ENCODE measurements around the gene CCNA2.

CCNA2 gene

DNA sequence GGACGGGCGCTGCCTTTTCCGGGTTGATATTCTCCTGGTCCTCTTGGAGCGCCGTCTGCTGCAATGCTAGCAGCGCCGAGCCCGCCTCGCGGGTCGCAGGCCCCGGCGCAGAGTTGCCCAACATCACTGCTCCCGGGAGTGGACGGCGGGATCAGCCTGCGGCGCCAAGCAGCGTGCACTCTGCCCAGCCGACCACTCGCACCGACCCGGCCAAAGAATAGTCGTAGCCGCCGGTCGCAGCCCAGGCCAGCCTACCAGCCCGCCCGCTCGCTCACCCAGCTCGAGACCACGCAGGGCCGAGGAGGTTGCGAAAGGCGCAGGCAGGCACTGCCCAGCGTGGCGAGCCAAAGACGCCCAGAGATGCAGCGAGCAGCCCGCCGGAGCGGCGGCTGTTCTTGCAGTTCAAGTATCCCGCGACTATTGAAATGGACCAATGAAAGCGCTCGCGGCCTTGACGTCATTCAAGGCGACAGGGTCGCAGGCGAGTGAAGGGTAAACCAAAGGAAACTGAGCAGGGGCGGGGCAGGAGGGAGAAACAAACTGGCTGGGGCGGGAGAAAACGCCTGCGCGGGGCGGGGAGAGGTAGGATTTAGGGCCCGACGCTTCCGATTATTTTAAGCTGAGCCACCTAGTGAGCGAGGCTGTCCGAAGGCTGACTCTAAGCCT lies at the start of gene CCNA2:
TSS of gene CCNA2 (minus strand) at position 379 of the 666 bp plus-strand sequence. CDS start at position 124, 255 bp downstream.
- peak; percentile 94 to 96 for DNase-seq

GRCh38 chr4:121869841-121870822 lies 46.4 kb upstream of the CCNA2 start, which contains the start of gene BBS7:
Gene BBS7, minus strand, starts transcription at chr4:121870474. Its CDS starts 161 bp downstream, at chr4:121870313.
- DNase-seq, result peak; percentile 95 to 97

DNA sequence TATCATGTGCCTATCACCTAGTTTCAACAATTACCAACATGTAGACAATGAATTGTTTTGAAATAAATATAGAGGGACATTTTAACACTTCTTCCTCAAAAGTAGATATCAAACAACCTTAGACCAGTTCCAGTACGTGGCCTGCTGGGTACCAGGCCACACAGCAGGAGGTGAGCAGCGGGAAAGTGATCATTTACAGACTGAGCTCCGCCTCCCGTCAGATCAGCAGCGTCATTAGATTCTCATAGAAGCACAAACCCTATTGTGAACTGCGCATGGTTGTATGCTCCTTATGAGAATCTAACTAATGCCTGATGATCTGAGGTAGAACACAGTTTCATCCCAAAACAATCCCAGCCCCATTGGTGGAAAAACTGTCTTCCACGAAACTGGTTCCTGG lies 40.1 kb upstream of the CCNA2 start:
- no peak for DNase-seq

DNA sequence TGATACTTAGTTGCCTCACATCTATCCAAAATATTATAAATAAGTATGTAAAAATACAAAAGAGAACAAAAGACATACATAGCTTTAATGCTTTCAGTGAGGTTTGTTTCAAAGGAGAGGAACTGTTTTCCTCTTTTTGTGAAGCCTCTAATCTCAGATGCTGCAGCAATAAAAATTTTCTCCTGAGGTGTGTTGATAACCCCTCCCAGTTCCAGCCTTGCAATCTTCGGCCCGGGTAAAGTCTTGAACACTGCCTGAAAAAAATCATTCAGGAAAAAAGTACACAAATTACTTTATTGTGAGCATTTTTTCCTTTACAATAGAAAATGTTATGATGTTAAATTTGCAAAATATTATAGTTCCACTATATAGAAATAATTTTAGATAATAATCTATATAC lies 37.7 kb upstream of the CCNA2 start:
- DNase-seq, result no peak

- DNase-seq, result no peak
Measured at GRCh38 chr4:121860121-121860520, 36.4 kb upstream of the CCNA2 start.

GRCh38 chr4:121851354-121851753 lies 27.7 kb upstream of the CCNA2 start:
- no peak for DNase-seq

DNA sequence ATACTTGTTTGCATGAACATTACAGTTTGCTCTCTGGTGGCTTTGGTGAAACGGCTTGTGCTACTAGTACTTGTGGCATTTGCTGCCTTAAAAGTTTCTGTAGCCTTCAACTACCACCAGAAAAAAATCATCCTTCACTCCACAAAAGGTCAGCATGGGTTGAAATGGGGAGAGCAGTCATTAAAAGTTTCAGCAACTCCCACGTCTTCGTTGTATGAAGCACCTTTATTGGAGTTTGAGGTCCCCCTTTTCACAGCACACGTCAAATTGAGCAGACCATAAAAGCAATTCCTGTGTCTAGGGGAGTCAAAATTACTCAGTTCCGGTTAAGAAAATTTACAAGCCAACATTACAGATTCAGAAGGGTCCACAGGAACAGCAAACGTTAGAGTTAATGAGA lies 23.0 kb upstream of the CCNA2 start:
- no peak for DNase-seq

- DNase-seq, result no peak
Measured at GRCh38 chr4:121842862-121843261, 19.2 kb upstream of the CCNA2 start.

DNA sequence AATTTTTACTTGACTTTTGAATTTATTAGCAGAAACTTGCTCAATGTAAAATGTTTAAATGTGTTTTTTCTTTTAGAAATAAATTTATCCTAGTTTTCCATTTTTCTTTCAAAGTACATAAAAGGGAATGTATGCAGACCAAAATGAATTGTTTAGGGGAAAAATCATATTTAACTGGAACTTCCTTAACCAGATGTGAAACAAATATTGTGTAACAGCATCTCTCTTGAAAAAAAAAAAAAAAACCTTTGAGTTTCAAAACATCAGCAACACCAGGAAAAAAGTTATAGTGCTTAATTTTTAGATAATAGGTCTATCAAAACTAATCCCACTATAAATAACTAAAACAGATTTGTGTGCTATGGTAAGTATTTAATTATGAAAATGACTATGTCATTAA lies 14.5 kb upstream of the CCNA2 start:
- no peak for DNase-seq

DNA sequence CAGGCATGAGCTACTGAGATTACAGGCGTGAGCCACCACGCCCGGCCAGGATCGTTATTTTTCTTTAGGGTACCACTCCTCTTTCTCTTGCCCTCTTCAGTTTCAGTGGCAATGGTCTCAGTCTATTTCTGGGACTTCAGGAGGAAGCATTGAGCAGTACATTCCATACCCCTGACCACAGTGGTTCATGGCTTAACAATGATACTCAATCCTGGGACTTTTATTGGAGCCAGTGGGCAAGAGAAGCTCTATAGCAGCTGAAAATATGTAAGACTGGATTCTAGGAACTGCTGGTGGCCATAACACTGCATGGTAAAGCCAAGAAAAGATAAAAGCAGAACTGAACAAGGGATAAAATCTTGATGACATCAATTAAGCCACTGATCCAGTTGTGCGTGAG lies 5.8 kb upstream of the CCNA2 start:
- no peak for DNase-seq

DNA sequence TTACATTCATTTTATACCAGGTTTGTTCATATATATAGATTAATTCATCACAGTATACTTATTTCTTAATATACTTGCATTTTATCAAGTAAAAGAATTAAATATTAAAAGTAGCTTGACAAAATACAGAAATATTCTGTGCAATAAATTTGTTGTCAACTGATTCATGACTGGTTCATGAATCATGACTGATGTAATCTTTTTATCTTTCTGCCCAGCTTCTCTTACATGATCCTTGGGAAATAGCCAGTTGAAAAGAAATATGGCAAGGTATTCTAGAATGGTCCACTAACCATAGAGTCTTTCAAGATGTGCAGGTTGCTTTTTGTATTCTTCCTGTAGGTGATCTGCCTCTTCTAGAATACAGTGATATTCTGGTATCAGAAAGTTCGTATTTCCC lies 4.2 kb upstream of the CCNA2 start:
- no peak for DNase-seq

DNA sequence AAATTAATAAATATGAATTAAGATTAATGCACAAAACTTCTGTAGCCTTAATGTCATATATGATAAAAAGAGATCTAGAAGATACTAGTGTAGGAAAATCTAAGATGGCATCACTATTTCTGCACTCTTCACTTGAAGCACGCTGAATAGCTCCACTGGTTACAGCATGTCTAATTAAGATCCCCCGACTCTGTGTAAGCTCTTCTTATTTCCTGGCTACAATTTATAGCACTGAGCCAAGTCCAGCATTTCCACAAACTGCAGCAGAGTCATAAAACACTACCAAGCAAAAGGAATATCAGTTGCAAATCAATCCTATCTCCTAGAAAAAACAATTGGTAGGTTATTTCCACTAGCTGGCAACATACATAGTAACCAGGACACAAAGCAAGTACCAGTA lies 1.3 kb upstream of the CCNA2 start:
- DNase-seq, result no peak

DNA sequence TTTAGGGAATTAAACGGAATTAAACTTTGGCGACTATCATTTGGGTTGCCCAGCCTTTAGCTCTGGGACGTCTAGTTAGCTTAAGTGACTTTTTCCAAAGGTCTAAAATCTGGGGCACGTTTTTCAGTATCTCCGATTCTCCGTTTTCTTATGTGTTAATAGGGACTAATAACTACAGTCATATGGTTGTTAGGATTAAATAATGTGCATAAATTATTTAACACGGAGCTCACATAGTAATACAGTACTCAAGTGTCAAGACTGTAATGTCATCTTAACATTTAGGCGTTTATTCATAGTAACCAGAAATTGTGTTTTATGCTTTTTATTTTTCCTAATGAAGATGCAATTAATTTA lies 466 bp upstream of the CCNA2 start:
- DNase-seq, result no peak

DNA sequence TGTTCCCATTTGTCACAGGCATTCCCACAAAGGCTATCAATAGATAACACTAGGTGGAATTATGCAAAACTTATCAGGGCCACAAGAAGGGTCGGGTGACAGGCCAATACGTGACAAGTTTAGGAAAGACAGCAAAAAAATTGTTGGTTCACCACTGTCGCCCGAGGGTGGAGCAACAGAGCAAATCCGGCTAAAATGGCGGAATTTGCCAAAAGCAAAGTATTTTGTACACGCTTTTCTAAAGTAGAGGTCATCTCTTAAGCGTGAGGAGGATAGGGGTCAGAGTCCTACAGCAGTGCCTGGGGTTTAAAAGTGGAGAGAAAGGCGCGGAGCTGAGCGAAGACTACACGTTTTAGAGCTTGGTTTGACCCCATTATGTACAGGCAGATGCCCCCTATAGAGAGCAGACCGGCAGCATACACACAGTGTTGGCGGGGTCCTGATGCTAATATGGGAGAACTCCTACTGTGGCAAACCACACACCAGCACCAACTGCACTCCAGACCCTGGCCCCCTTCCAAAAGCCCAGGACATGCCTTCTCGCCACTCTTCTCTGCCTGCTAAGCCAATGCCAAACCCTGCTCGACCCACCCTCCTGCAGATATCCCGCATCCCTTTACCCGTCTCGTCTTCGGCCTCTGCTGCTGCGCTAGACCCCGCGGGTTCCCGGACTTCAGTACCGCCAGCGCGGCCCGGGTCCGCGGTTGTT lies 733 bp downstream of the CCNA2 start:
- peak in 1 of 2 experiments; percentile 34 for DNase-seq

- DNase-seq, result no peak
Measured at GRCh38 chr4:121822047-121822446, 1.6 kb downstream of the CCNA2 start.

DNA sequence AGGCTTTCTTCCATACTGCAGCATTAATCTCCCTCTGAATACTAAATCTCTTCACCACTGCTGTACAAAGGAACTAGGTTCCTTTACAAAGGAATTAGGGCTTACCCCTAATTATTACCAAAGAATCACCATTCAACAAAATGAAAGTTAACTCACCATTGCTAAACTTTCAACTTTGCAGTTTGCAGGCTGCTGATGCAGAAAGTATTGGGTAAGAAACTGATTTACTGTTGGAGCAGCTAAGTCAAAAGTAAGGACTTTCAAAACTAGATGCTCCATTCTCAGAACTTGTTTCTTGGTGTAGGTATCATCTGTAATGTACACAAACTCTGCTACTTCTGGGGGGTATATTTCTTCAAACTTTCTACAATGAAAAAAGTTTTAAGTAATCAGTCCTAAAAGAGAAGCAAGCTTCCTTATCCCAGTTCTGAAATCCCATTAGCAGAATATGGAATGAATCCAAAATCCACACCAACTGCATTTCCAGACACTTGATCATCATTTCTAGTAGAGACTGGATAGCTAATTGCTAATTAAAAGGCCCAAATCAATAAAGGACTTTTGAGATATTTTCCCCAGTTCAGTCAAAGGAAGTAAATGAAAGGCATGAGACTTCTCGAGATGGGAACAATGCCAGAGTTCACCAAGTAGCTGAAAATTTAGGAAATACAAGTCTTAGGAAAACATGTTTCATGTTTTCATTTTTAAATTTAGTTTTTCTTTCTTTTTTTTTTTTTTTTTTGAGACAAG lies 4.3 kb downstream of the CCNA2 start:
- no peak for DNase-seq

- DNase-seq, result no peak
Measured at GRCh38 chr4:121818215-121818614, 5.5 kb downstream of the CCNA2 start.

DNA sequence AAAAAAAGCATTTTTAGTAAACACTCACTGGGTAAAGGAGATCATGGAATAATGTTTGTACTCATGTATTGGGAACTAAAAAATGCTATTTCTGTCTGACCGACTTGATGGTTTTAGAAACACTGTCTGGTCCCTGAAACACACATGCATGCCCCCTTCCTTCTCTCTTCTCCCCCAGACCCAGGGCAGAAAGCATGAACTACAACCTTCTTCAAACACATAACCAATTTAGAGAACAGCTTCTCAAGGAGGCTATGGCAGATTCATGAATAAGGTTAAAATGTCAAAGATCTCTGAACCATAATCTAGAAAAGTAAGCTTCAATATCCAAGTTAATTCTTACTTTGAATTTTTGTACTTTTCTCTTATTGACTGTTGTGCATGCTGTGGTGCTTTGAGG lies 6.0 kb downstream of the CCNA2 start:
- no peak for DNase-seq

DNA sequence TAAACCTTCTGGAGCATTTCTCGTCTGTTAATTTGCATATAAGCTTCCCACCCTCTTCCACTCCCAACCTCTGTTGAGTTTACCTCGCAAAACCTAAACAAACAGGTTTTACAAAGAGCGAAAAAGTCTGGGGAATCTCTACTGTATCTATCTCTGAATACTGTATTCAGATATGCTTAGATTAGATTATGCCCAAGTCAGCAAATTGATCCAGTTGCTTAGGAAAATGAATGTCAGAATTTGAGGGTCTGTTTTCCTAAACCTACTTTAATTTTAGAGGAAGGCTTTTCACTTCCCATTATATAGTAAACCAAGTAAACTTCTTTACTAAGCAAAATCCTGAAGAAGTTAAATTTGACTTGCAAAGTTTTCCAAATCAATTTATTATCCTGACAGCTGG lies 6.7 kb downstream of the CCNA2 start:
- DNase-seq, result no peak

GRCh38 chr4:121814756-121815155 lies 8.9 kb downstream of the CCNA2 start:
- DNase-seq, result no peak

- DNase-seq, result no peak
Measured at GRCh38 chr4:121811122-121811521, 12.6 kb downstream of the CCNA2 start.

DNA sequence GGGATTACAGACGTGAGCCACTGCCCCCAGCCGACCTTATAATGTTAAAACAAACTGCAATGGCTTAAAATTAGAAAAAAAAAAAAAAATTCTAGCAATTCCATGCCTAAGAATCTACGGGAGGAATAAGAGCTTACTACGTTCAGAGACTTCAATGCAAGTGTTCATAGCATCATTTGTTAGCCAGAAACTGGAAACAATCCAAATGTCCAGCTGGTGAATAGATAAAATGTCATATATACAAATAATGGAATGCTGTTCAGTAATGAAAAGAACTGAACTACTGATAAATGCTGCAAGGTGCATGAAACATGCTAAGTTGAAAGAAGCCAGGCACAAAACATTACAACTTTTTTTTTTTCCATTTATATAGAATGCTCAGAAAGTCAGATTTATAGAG lies 17.3 kb downstream of the CCNA2 start:
- no peak for DNase-seq

DNA sequence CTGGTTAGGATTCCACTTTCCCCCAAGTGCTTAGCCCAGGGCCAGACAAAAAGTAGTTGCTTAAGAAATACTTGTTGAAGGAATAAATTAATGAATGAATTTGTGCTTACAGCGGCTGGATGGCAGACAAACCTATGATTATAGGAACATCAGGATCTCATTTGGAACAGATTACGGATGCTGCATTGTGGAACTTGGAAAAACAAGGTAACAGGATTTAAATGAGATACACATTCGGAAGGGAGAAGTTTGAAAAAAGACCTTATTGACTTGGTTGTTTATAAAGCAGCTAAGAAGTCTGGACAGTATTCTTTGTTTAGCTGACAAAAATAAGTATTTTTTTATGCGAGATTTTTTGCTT lies 22.0 kb downstream of the CCNA2 start:
- no peak for DNase-seq
